Keratinocyte (primary cell): ENCODE results near the gene OR5AN1. TPM values are rescaled to one million over a fixed set of nuclear protein-coding genes. Genes with fewer than 3 reads are reported as not detected.

ENCODE experiments used
- DNase-seq: peaks from one replicate; pipeline ENCODE4 v3.0.0-alpha.2; 2011; ENCODE audit warnings: low read depth, missing footprints, low spot score
- FAIRE-seq: peaks from 2 replicates; lab custom pipeline; 2011; peaks lifted over from hg19 to GRCh38; lab: Jason Lieb, UNC
- H2AFZ ChIP-seq: 2 replicates; pipeline ENCODE4 v1.6.0; 2012; ENCODE audit warnings: low read length, control low read depth, inconsistent platforms; ENCODE audit not compliant: control insufficient read depth
- H3K27ac ChIP-seq: 2 replicates; pipeline ENCODE4 v1.5.1; 2011; ENCODE audit warnings: low read length; ENCODE audit not compliant: control insufficient read depth, insufficient read depth
- H3K27me3 ChIP-seq: 3 replicates; pipeline ENCODE4 v1.6.0; 2011; ENCODE audit warnings: low read length; ENCODE audit not compliant: control insufficient read depth, insufficient read depth; ENCODE audit errors: extremely low read depth
- H3K36me3 ChIP-seq, 2 experiments: 2 replicates in 1 of 2; 3 replicates in 1 of 2; pipeline ENCODE4 v1.5.1; 2011; ENCODE audit warnings: low read length in 2 of 2, mild to moderate bottlenecking in 1 of 2; ENCODE audit not compliant: control insufficient read depth in 2 of 2, insufficient read depth in 2 of 2; ENCODE audit errors: extremely low read depth in 1 of 2
- H3K4me1 ChIP-seq: 3 replicates; pipeline ENCODE4 v1.5.1; 2011; ENCODE audit warnings: low read length; ENCODE audit not compliant: control insufficient read depth, insufficient read depth; ENCODE audit errors: extremely low read depth
- H3K4me2 ChIP-seq: 3 replicates; pipeline ENCODE4 v1.6.0; 2011; ENCODE audit warnings: low read depth, low read length; ENCODE audit not compliant: control insufficient read depth, insufficient read depth; ENCODE audit errors: extremely low read depth
- H3K4me3 ChIP-seq, 3 experiments: fragments of 200-600 bp in 1 of 3; sonication (generic) in 1 of 3; 2 replicates in 2 of 3; 3 replicates in 1 of 3; pipeline ENCODE4 v1.5.1; 2011 to 2016; ENCODE audit warnings: low read length in 3 of 3, mild to moderate bottlenecking in 3 of 3, control low read depth in 2 of 3, inconsistent platforms in 1 of 3, low read depth in 1 of 3, mixed read lengths in 1 of 3, mixed run types in 1 of 3, moderate library complexity in 1 of 3; ENCODE audit not compliant: control insufficient read depth in 2 of 3, insufficient read depth in 2 of 3; ENCODE audit errors: extremely low read depth in 1 of 3
- H3K79me2 ChIP-seq: 2 replicates; pipeline ENCODE4 v1.6.0; 2012; ENCODE audit warnings: low read length; ENCODE audit not compliant: control insufficient read depth, insufficient read depth
- H3K9ac ChIP-seq: 3 replicates; pipeline ENCODE4 v1.6.0; 2011; ENCODE audit warnings: low read length; ENCODE audit not compliant: control insufficient read depth, insufficient read depth; ENCODE audit errors: extremely low read depth
- H3K9me1 ChIP-seq: 3 replicates; pipeline ENCODE4 v1.6.0; 2011; ENCODE audit warnings: low read length; ENCODE audit not compliant: control insufficient read depth, insufficient read depth; ENCODE audit errors: extremely low read depth
- H3K9me3 ChIP-seq: 2 replicates; pipeline ENCODE4 v1.5.1; 2012; ENCODE audit warnings: low read depth, low read length; ENCODE audit not compliant: control insufficient read depth
- H4K20me1 ChIP-seq: 3 replicates; pipeline ENCODE4 v1.6.0; 2011; ENCODE audit warnings: low read length; ENCODE audit not compliant: control insufficient read depth, insufficient read depth; ENCODE audit errors: extremely low read depth
- CTCF ChIP-seq, 3 experiments: IDR thresholded peaks in 1 of 3; conservative IDR thresholded peaks in 1 of 3; optimal IDR thresholded peaks in 1 of 3; 2 replicates in 2 of 3; 3 replicates in 1 of 3; pipeline versions ENCODE3 to v1.5.1; 2011; ENCODE audit warnings: low read length in 3 of 3, mild to moderate bottlenecking in 3 of 3, moderate library complexity in 2 of 3, control low read depth in 1 of 3, inconsistent platforms in 1 of 3; ENCODE audit not compliant: insufficient read depth in 2 of 3; ENCODE audit errors: extremely low read depth in 1 of 3
- EZH2 ChIP-seq: IDR thresholded peaks from one replicate; pipeline ENCODE4 v1.6.1; 2012; ENCODE audit warnings: inconsistent platforms, mild to moderate bottlenecking, low read length, moderate library complexity
- dilution Hi-C: fragments of 300-500 bp; cut with MboI; formaldehyde crosslinking; loops from one replicate; pipeline ENCODE4 v1.7.0; 2020; ENCODE audit warnings: low sequenced_read_pairs; ENCODE audit not compliant: extremely low pct_ligation_motif_present
- polyA plus RNA-seq, 5 experiments: library from polyadenylated mRNA; depleted of rRNA in 3 of 5; stranded (reverse) in 3 of 5; stranded (forward) in 1 of 5; unstranded in 1 of 5; fragments of >200 nt; gene quantifications; 1 replicate in 1 of 5; 2 replicates in 3 of 5; 3 replicates in 1 of 5; pipeline versions ENCODE4 v1.2.1 to v1.2.3, GENCODE V29; 2011 to 2012; ENCODE audit warnings: missing spikeins in 2 of 5, low read depth in 1 of 5, low replicate concordance in 1 of 5

The OR5AN1 gene
- polyA plus RNA-seq, 1 donor (not counting 4 experiments of a cell fraction or from before 2014, with no cell fraction given): not detected

DNA sequence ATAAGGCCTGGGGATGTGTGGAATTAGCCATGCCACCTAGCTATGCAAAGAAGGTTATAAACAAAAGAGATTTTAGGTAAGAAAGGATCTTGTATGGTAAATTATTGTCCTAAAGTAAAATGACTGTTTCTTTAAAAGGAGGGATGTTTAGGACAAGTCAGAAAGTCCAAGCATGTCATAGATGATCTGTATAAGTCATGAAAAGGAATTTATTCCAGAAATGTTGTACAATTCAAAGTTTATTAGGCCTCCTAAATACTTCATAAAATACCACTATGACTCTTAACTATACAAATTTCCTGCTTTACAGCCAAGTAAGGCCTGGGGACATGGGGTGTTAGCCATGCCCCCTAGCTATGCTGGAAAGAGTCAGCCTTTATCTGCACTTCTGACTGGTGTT lies 44.9 kb downstream of the OR5AN1 start:
- no peaks in the 10 kb centered on the region for H3K79me2 ChIP-seq
- dilution Hi-C loops: no loop called here
- DNase-seq: no peak

DNA sequence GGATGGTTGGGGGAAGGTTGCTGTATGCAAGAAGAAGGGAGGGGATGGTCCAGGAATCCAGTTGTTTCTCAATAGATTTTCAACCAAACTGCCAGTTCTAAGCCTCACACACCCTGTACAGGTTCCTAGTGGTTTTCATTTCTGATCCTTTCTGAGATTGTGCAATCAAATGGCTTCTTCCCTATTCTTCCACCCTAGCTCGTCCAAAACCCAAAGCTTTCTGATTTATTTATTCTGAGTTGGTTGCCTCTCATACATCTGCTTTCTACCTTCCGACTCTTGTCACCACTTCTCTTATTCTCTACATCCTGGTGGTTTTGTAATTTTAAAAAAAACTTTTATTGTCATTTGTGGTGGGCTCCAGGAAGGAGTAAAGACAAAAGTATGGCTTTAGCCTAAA lies 55.0 kb downstream of the OR5AN1 start:
- Histone ChIP-seq H3K27me3 (no peaks in the 10 kb centered on the region), H3K4me1 (no peaks in the 10 kb centered on the region), H3K9me1 (no peaks in the 10 kb centered on the region), H3K4me2 (no peak overlapping the region), H3K9me3 (no peaks in the 10 kb centered on the region), H3K4me3 (no peak overlapping the region), H3K9ac (no peak overlapping the region), H3K27ac (no peak overlapping the region), H3K36me3 (no peaks in the 10 kb centered on the region), H3K79me2 (no peaks in the 10 kb centered on the region), H2AFZ (no peak overlapping the region), H4K20me1 (no peaks in the 10 kb centered on the region)
- dilution Hi-C loops: no loop called here
- TF ChIP-seq EZH2 (no peak), CTCF (optimal IDR thresholded peaks at IDR 0.05 in 1 of 3, IDR thresholded peaks at IDR 0.05 in 1 of 3, conservative IDR thresholded peaks at IDR 0.05 in 1 of 3; ENCODE audit: extremely low read depth in 1 of 3, insufficient read depth in 2 of 3, low read length in 3 of 3) (no peak)
- no peak for FAIRE-seq
- DNase-seq: no peak

More for the DNA sequence above, 44.9 kb downstream of the OR5AN1 start:
- H3K27me3 ChIP-seq: no peaks in the 10 kb centered on the region
- no peaks in the 10 kb centered on the region for H3K9me1 ChIP-seq
- no peaks in the 10 kb centered on the region for H3K4me1 ChIP-seq
- H2AFZ ChIP-seq: no peak overlapping the region
- H3K9me3 ChIP-seq: peaks cover 2% of the 10 kb centered on the region
- no peaks in the 10 kb centered on the region for H3K36me3 ChIP-seq
- H4K20me1 ChIP-seq: no peaks in the 10 kb centered on the region
- no peak overlapping the region for H3K27ac ChIP-seq
- no peak for TF ChIP-seq EZH2
- TF ChIP-seq CTCF (optimal IDR thresholded peaks at IDR 0.05 in 1 of 3, IDR thresholded peaks at IDR 0.05 in 1 of 3, conservative IDR thresholded peaks at IDR 0.05 in 1 of 3; ENCODE audit: extremely low read depth in 1 of 3, insufficient read depth in 2 of 3, low read length in 3 of 3): no peak
- FAIRE-seq: no peak
- no peak overlapping the region for H3K4me3 ChIP-seq
- no peak overlapping the region for H3K4me2 ChIP-seq
- H3K9ac ChIP-seq: no peak overlapping the region
